ENCODE data around the gene PRKAG3. TPM values are rescaled to one million over a fixed set of nuclear protein-coding genes. Genes with fewer than 3 reads are reported as not detected.

PRKAG3 gene
- total RNA-seq, 1 experiment from 2014 or later = not detected

GRCh38 chr2:218824004-218824403 is 7.6 kb downstream of the PRKAG3 start:
- DNase-seq (ENCODE audit: low read depth) = no peak
- in situ Hi-C loops (cut with HindIII; ENCODE audit: low pct_unique_long_range_greater_than_20kb, low sequenced_read_pairs) = no loop called here

- in situ Hi-C loops (cut with HindIII; ENCODE audit: low pct_unique_long_range_greater_than_20kb, low sequenced_read_pairs) = no loop called here
These were observed 8.3 kb downstream of the PRKAG3 start for GRCh38 chr2:218823196-218823855.

GRCh38 chr2:218822622-218823021 is 9.0 kb downstream of the PRKAG3 start:
- no peak for DNase-seq (ENCODE audit: low read depth)
- in situ Hi-C loops (cut with HindIII; ENCODE audit: low pct_unique_long_range_greater_than_20kb, low sequenced_read_pairs) = no loop called here

More at GRCh38 chr2:218823196-218823855, 8.3 kb downstream of the PRKAG3 start:
- DNase-seq (ENCODE audit: low read depth) = no peak

- in situ Hi-C loops (cut with HindIII; ENCODE audit: low pct_unique_long_range_greater_than_20kb, low sequenced_read_pairs) = no loop called here
These were observed 9.9 kb downstream of the PRKAG3 start for GRCh38 chr2:218821605-218822211.

GRCh38 chr2:218820746-218821369 is 10.7 kb downstream of the PRKAG3 start:
- no peak for DNase-seq (ENCODE audit: low read depth)
- in situ Hi-C loops (cut with HindIII; ENCODE audit: low pct_unique_long_range_greater_than_20kb, low sequenced_read_pairs) = no loop called here

More at GRCh38 chr2:218821605-218822211, 9.9 kb downstream of the PRKAG3 start:
- no peak for DNase-seq (ENCODE audit: low read depth)

GRCh38 chr2:218819093-218819492 is 12.5 kb downstream of the PRKAG3 start:
- no peak for DNase-seq (ENCODE audit: low read depth)
- in situ Hi-C loops (cut with HindIII; ENCODE audit: low pct_unique_long_range_greater_than_20kb, low sequenced_read_pairs) = no loop called here

- no peak for DNase-seq (ENCODE audit: low read depth)
- in situ Hi-C loops (cut with HindIII; ENCODE audit: low pct_unique_long_range_greater_than_20kb, low sequenced_read_pairs) = no loop called here
These were observed 15.0 kb downstream of the PRKAG3 start for GRCh38 chr2:218816561-218817011.

GRCh38 chr2:218815649-218816048 is 16.0 kb downstream of the PRKAG3 start:
- in situ Hi-C loops (cut with HindIII; ENCODE audit: low pct_unique_long_range_greater_than_20kb, low sequenced_read_pairs) = no loop called here
- no peak for DNase-seq (ENCODE audit: low read depth)

GRCh38 chr2:218815244-218815637 is 16.4 kb downstream of the PRKAG3 start:
- in situ Hi-C loops (cut with HindIII; ENCODE audit: low pct_unique_long_range_greater_than_20kb, low sequenced_read_pairs) = no loop called here
- DNase-seq (ENCODE audit: low read depth) = no peak

- in situ Hi-C loops (cut with HindIII; ENCODE audit: low pct_unique_long_range_greater_than_20kb, low sequenced_read_pairs) = no loop called here
- no peak for DNase-seq (ENCODE audit: low read depth)
These were observed 16.9 kb downstream of the PRKAG3 start for GRCh38 chr2:218814540-218815243.

GRCh38 chr2:218813771-218814460 is 17.7 kb downstream of the PRKAG3 start:
- in situ Hi-C loops (cut with HindIII; ENCODE audit: low pct_unique_long_range_greater_than_20kb, low sequenced_read_pairs) = no loop called here
- no peak for DNase-seq (ENCODE audit: low read depth)

GRCh38 chr2:218812861-218813260 is 18.7 kb downstream of the PRKAG3 start:
- DNase-seq (ENCODE audit: low read depth) = no peak
- in situ Hi-C loops (cut with HindIII; ENCODE audit: low pct_unique_long_range_greater_than_20kb, low sequenced_read_pairs) = no loop called here

- no peak for DNase-seq (ENCODE audit: low read depth)
- in situ Hi-C loops (cut with HindIII; ENCODE audit: low pct_unique_long_range_greater_than_20kb, low sequenced_read_pairs) = no loop called here
These were observed 19.3 kb downstream of the PRKAG3 start for GRCh38 chr2:218812096-218812815.

GRCh38 chr2:218811382-218811781 is 20.2 kb downstream of the PRKAG3 start:
- in situ Hi-C loops (cut with HindIII; ENCODE audit: low pct_unique_long_range_greater_than_20kb, low sequenced_read_pairs) = no loop called here
- no peak for DNase-seq (ENCODE audit: low read depth)

GRCh38 chr2:218810256-218810655 is 21.3 kb downstream of the PRKAG3 start:
- DNase-seq (ENCODE audit: low read depth) = no peak

GRCh38 chr2:218809515-218809914 is 22.1 kb downstream of the PRKAG3 start:
- DNase-seq (ENCODE audit: low read depth) = no peak
- in situ Hi-C loops (cut with HindIII; ENCODE audit: low pct_unique_long_range_greater_than_20kb, low sequenced_read_pairs) = no loop called here

More at GRCh38 chr2:218810256-218810655, 21.3 kb downstream of the PRKAG3 start:
- in situ Hi-C loops (cut with HindIII; ENCODE audit: low pct_unique_long_range_greater_than_20kb, low sequenced_read_pairs) = no loop called here

- peak; percentile 12 for DNase-seq (ENCODE audit: low read depth)
- in situ Hi-C loops (cut with HindIII; ENCODE audit: low pct_unique_long_range_greater_than_20kb, low sequenced_read_pairs) = no loop called here
These were observed 24.0 kb downstream of the PRKAG3 start for GRCh38 chr2:218807626-218808025.

Measured in Caki2 (cell line).